ENCODE data around the gene MED12L.

Gene MED12L

DNA sequence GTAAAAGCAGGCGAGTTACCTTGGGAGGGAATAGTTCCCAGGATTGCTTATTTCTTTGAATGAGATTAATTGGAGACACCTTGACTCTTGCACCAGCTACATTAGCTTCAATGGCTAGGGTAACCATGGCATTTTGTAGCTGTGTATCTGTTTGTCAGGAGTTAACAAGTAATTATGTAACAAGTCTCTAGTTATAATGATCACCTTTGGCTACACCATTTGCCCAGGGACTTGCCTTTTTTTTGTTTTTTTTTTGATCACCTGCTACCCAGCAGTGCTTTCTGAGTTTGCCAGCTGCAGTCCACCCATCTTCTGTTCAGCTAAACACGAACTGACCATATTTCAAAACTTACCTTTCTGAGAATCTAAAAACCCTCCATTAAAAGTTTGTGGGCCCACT lies 2.2 kb downstream of the MED12L start:
- in situ Hi-C loops (cut with MboI; ENCODE audit: low sequenced_read_pairs): no loop called here

GRCh38 chr3:151091685-151092345 lies 6.4 kb downstream of the MED12L start:
- in situ Hi-C loops (cut with MboI; ENCODE audit: low sequenced_read_pairs): no loop called here

- in situ Hi-C loops (cut with MboI; ENCODE audit: low sequenced_read_pairs): no loop called here
These were observed 7.7 kb downstream of the MED12L start for GRCh38 chr3:151093148-151093547.

DNA sequence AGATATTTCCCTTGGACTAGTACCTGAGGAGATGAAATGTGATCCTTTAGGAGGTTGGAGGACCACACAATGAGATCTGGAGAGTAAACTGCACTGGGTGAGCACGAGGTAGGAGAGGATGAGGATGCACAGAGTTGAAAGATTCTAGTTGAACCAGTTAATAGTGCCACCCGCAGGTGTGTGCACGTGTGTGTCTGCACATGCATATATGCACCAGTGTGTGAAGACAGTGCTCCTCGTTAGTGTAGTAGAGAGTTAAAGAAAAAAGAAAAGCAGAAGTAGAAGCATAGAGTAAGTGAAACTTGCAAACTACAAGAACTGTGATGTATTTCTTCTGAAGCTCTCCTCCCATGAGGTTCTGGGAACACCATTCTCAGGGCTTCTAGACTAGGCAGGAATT lies 8.4 kb downstream of the MED12L start:
- in situ Hi-C loops (cut with MboI; ENCODE audit: low sequenced_read_pairs): no loop called here

- in situ Hi-C loops (cut with MboI; ENCODE audit: low sequenced_read_pairs): no loop called here
These were observed 11.3 kb downstream of the MED12L start for GRCh38 chr3:151096716-151097115.

DNA sequence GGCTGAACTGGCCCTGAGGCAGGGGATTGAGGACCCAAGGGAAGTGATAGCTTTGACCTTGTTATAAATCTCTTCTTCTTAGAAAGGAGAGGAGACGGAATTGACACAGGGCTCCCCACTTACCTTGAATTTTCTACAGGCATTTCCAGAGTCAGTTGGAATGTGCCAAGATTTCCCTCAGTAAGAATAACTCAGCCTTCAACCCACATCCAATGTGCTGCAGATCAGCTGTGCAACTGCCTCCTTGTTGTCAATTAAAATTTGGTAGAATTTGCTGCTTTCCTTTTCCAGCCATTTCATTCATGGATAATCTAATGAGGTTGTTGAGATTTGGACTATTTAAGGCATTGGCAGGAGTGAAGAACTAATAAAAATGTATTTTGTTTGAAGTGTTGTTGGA lies 14.6 kb downstream of the MED12L start:
- in situ Hi-C loops (cut with MboI; ENCODE audit: low sequenced_read_pairs): no loop called here

GRCh38 chr3:151101270-151101969 lies 16.0 kb downstream of the MED12L start:
- in situ Hi-C loops (cut with MboI; ENCODE audit: low sequenced_read_pairs): no loop called here

GRCh38 chr3:151106311-151106710 lies 20.8 kb downstream of the MED12L start:
- in situ Hi-C loops (cut with MboI; ENCODE audit: low sequenced_read_pairs): no loop called here

GRCh38 chr3:151107177-151107576 lies 21.7 kb downstream of the MED12L start:
- in situ Hi-C loops (cut with MboI; ENCODE audit: low sequenced_read_pairs): no loop called here

GRCh38 chr3:151107701-151108100 lies 22.2 kb downstream of the MED12L start:
- in situ Hi-C loops (cut with MboI; ENCODE audit: low sequenced_read_pairs): no loop called here

- in situ Hi-C loops (cut with MboI; ENCODE audit: low sequenced_read_pairs): no loop called here
These were observed 23.9 kb downstream of the MED12L start for GRCh38 chr3:151109286-151109800.

DNA sequence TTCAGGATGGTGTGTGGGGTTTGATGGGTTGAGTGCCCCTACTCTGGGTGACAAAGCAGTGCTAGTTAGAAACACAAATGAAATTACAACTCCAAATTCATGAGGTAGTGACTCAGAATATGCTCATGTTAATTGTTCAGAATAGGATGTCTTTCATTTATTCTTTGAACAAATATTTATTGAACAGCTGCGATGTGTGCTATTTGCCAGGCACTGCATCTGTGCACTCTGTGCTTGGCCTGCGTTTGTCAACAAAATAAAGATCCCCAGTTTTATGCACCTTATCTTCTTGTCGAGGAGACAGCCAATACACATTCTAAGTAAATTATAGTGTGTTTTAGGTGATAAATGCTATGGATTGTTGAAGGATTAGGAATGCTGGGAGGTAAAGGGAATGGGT lies 27.3 kb downstream of the MED12L start:
- in situ Hi-C loops (cut with MboI; ENCODE audit: low sequenced_read_pairs): no loop called here

- in situ Hi-C loops (cut with MboI; ENCODE audit: low sequenced_read_pairs): no loop called here
These were observed 27.9 kb downstream of the MED12L start for GRCh38 chr3:151113343-151113742.

DNA sequence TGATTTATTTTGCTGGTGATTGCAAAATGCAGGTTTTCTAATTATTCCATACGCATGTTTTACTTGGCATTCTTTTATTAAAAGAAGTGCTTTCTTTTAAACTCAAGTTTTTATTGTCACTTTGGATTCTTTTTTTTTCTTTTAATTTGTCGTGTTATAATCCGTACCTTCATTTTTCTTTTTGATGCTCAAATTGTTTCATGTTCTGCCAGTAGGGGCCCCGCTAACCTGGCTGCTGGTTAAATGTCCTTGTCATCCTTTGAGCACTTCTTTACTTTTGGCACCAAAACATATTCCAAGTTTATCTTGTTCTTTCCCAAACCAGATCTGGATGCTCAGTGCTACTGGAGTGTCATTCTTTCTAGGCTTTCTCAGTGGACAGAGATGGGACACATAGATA lies 31.6 kb downstream of the MED12L start:
- in situ Hi-C loops (cut with MboI; ENCODE audit: low sequenced_read_pairs): no loop called here

- in situ Hi-C loops (cut with MboI; ENCODE audit: low sequenced_read_pairs): no loop called here
These were observed 33.7 kb downstream of the MED12L start for GRCh38 chr3:151119188-151119587.

GRCh38 chr3:151120409-151120808 lies 34.9 kb downstream of the MED12L start:
- in situ Hi-C loops (cut with MboI; ENCODE audit: low sequenced_read_pairs): no loop called here

GRCh38 chr3:151121016-151121415 lies 35.6 kb downstream of the MED12L start:
- in situ Hi-C loops (cut with MboI; ENCODE audit: low sequenced_read_pairs): no loop called here

- in situ Hi-C loops (cut with MboI; ENCODE audit: low sequenced_read_pairs): no loop called here
These were observed 38.4 kb downstream of the MED12L start for GRCh38 chr3:151123827-151124226.

GRCh38 chr3:151124476-151124875 lies 39.0 kb downstream of the MED12L start:
- in situ Hi-C loops (cut with MboI; ENCODE audit: low sequenced_read_pairs): no loop called here

DNA sequence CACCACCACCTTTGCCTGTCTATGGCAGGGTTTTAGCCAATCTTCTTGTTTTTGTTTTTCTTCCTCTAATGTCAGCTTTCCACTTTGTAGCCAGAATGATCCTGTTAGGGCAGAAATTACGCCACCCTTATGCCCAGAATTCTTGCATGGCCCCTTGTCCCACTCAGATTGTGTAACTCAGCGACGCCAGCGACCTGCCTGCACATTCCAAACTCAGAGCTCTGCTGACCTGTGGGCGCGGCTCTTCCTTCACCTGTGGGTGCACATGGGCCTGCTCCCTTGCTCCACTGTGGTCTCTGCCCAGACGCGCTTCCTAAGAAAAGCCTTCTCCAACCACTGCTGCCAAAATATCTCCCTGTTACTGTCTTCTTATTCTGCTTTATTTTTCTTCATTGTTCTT lies 45.0 kb downstream of the MED12L start:
- in situ Hi-C loops (cut with MboI; ENCODE audit: low sequenced_read_pairs): loop anchor here (25.0 kb wide), 1 partner anchor 343 kb away; no protein-coding TSS in a partner anchor

GRCh38 chr3:151133175-151133574 lies 47.7 kb downstream of the MED12L start:
- in situ Hi-C loops (cut with MboI; ENCODE audit: low sequenced_read_pairs): loop anchor here (25.0 kb wide), 1 partner anchor 346 kb away; no protein-coding TSS in a partner anchor

- in situ Hi-C loops (cut with MboI; ENCODE audit: low sequenced_read_pairs): loop anchor here (25.0 kb wide), 1 partner anchor 347 kb away; no protein-coding TSS in a partner anchor
These were observed 48.5 kb downstream of the MED12L start for GRCh38 chr3:151133917-151134450.

Measured in HL-60/S4 (cell line).